GM19324 (cell line): Measurements from ENCODE around the gene TEX12.
"Not testable (repeated sequence)": the region's sequence is repeated elsewhere in the genome, so short reads cannot be mapped to it uniquely, and the experiment has no call there.

Source experiments
- ATAC-seq: cut with Tn5 transposase; IDR thresholded peaks from one replicate; pipeline ENCODE4 v1.9.1; 2021; ENCODE audit warnings: mild to moderate bottlenecking, moderate library complexity; ENCODE audit not compliant: unreplicated experiment, low FRiP score

The TEX12 gene, protein sequence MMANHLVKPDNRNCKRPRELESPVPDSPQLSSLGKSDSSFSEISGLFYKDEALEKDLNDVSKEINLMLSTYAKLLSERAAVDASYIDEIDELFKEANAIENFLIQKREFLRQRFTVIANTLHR

GRCh38 chr11:112167145-112167544 is at the start of gene TEX12:
TEX12 (plus strand) TSS chr11:112167372; CDS start chr11:112169269, 1,897 bp downstream.
- no peak for ATAC-seq

DNA sequence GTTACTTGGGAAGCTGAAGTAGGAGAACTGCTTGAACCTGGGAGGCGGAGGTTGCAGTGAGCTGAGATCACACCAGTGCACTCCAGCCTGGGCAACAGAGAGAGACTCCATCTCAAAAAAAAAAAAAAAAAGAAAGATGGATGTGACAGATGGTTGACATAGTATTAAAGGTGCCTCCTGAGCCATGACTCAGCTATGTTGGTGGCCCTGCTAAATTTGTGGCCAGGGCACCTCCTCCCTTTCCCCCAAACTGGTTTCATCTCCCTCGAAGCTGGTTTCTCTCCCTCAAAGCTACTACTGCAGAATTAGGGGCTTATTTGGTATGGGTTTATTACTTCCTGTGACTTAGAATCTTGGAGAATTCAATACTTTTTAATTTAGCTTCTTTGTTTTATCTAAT is 49.0 kb upstream of the TEX12 start:
- ATAC-seq: no peak

DNA sequence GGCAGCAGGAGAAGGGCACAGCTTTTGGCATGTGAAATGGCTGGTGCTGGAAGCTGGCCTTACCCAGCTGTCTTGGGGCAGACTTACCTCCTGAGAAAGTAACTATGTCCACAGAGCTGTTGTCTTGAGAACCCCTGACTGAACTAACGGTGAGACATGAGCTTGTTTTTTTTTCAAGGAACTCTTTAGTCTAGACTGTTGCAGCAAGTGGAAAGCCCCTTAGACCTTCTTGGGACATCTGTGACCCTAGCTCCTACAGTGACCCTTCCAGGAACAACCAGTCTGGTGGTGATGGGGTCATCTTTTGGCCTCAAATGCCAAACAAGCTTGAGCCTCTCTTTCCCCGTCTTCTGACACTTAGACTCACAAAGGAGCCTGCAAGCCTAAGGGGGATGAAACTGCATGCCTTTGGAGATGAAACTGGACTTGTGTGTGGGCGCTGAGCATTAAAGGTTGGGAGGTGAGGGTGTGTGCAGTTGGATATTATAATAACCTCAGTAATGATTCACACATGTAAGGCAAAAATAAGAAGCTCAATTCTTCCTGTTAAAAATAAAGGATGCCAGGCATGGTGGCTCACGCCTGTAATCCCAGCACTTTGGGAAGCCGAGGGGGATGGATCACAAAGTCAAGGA is 45.1 kb upstream of the TEX12 start:
- ATAC-seq: no peak

DNA sequence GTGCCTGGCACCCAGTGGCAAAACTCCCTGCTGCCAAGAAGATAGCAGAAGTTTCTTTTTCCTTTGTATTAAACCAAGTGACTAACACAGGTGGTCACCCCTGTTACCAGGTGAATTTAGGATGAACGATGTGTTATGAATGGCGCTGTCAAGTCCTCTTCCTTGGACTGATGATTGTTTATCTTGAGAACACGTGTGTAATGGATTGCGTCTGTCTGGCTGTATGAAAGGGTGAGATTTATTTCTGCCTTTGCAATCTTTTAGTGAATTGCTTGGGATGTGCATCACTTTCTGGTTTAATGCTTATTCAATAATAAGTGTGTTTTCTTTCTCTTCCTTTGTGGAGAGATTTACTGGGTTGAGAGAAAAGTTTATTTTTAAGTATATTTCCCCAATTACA is 44.0 kb upstream of the TEX12 start:
- no peak for ATAC-seq

- no peak for ATAC-seq
Measured at GRCh38 chr11:112127056-112127455, 40.1 kb upstream of the TEX12 start.

GRCh38 chr11:112128483-112129121 is 38.6 kb upstream of the TEX12 start:
- ATAC-seq: no peak

DNA sequence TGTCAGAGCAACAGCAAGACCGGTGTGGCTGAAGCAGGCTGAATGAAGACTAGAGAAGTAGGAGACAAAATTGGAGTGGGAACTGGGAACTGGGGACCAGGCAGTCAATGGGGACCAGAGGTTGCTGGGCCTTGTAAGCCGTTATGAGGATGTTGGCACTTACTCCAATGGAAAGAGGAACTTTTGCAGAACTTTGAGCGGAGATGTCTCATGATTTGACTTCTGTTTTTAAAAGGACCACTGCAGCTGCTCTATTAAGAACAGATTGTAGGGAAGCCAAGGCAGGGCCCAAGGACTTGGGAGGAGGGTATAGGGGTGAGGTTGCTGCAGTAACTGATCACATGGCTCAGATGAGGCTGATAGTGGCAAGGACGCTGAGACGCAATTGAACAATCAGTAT is 37.5 kb upstream of the TEX12 start:
- ATAC-seq: no peak

- ATAC-seq: no peak
Measured at GRCh38 chr11:112132737-112133136, 34.4 kb upstream of the TEX12 start.

DNA sequence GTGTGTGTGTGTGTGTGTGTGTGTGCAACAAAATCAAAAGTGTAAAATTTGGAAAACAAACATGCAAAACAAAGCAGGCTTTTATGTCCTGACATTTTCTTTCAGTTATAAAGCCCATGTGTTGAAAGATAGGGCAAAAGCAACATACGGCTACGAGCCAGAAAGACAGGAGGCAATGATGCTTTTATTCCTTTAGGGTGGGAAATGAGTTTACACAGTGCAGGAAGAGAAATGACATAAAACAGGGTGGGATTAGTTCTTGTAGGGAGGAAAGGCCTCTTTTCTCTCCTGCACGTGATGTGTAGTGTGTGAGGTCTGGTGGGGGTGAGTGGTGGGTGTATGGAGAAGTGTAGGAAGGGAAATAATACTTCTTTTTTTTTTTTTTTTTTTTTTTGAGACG is 32.7 kb upstream of the TEX12 start:
- ATAC-seq: no peak

DNA sequence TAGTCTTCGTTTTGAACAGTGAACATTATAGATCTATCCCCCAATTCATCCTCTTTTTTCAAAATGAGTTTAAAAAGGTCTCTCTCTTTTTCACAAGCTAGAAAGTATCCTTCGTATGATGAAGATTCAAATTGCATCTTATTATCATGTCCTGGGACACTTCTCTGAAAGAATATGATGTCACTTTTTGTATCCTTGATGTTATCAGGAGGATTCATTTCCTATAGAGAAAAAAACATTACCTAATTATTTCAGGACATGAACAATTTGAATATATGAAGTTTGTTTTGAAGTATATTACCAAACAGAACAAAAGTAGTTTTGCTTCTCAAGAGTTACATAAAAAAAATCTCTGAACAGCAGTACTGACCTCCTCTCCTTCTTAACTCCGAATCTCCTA is 23.6 kb upstream of the TEX12 start:
- no peak for ATAC-seq

- ATAC-seq: no peak
Measured at GRCh38 chr11:112150517-112150916, 16.7 kb upstream of the TEX12 start.

DNA sequence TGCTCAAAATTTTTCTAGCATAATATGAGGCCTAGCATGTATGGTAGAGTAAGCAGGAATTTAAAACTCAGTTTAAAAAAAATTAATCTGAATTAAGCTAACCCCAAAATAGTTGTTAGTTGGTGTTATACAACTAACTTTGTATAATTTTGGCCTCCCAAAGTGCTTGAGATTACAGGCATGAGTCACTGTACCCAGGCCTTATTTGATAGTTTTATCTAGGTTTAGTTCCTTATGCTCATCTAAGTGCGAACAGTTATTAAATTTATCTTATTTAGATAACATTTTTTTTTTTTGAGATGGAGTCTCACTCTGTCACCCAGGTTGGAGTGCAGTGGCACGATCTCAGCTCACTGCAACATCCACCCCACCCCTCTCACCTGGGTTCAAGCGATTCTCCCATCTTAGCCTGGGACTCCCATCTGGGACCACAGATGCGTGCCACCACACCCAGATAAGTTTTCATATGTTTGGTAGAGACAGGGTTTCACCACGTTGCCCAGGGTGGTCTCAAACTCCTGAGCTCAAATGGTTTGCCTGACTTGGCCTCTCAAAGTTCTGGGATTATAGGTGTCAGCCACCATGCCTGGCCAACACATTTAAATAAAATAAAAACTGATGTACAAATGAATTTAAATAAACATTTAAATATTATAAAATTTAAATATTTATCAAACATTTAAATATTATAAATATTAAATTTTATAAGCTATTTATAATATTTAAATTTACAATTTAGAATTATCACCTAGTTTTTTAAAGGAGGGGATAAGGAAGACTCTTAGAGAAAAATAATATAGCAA is 10.8 kb upstream of the TEX12 start:
- ATAC-seq: no peak

DNA sequence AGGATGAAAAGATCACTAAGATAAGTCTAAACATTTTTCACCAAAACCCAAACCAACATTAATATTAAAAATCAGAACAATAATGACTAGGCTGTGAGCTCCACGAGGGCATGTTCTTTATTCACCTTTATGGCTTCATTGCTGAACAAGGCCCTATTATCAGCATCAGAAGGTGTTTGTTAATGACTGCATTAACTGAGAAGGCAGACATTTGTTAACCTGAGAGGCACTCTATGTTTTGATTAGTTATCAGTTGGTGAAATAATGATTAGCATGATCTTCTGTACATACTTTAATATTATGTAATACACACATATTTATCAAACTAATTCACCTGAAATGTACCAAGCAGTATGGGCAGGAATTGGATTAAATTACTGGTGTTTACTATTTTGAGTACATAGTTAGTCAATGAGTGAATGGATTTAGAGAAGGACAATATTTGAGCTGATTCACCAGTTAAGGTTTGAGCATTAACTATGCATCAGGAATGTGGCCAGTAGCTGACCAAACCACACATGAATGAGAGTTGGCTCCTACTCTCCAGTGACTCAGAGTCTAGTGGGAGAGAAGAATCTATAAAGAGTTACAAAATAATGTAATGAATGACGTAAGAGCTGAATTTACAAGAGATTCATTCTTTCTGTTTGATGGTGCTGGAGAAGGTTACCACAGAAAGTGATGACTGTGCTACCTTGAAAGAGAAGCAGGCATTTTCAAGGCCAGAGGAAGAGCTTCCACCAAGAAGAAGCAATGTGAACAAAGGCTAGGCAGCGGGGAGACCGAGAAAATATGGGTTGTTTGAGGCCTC is 10.0 kb upstream of the TEX12 start:
- no peak for ATAC-seq

- no peak for ATAC-seq
Measured at GRCh38 chr11:112159098-112160065, 7.8 kb upstream of the TEX12 start.

DNA sequence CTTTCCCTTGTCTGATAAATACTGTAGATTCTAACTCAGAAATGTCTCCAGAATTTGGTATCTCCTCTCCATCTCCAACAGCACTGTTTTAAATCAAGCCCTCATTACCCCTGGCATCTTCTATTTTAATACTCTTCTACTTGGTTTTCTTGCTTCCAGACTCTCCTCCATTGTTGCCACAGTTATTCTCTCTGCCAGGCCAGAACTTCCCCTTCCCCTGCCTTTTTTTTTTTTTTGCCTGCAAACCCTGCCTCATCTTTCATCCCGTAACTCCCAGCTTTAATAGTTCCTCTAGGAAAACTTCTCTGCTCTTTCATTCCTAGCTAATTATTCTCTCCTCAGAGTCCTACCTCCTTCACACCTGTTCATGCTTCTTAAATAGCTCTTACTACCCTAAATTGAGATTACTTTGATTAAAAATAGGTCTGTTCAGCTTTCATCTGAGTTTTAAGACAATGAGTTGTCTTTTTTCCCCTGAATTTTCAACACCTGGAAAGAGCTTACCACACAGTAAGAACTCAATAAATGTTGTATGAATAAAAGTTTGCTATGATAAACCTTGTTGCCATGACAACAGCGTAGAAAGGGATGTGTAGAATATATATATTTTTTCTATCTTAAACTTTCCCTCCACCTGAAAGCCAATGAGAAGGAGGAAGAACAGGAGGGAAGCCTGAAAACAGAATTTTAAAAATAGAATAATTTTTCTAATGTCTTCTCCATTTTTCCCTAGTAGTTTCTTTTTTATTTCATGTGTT is 6.9 kb upstream of the TEX12 start:
- no peak for ATAC-seq

GRCh38 chr11:112161012-112161411 is 6.2 kb upstream of the TEX12 start:
- ATAC-seq: no peak

DNA sequence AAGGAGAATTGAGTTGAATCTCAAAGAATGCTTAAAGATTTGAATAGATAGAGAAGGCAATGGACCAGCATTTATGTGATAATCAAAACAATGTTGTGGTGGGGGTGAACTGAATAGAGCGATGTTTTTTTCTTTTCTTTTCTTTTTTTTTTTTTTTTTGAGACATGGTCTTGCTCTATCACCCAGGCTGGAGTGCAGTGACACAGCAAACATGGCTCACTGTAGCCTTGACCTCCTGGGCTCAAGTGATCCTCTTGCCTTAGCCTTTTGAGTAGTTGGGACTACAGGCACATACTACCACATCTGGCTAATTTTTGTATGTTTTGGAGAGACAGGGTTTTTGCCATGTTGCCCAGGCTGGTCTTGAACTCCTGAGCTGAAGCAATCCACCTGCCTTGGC is 5.0 kb upstream of the TEX12 start:
- ATAC-seq: not testable (repeated sequence)

GRCh38 chr11:112162761-112163546 is 4.2 kb upstream of the TEX12 start:
- ATAC-seq: no peak
